K562 (cell line): Measurements from ENCODE around the gene SRPX. TPM values are rescaled to one million over a fixed set of nuclear protein-coding genes. Genes with fewer than 3 reads are reported as not detected.

Experiments used
- ATAC-seq: fragments of 200-7000 bp; cut with Tn5 transposase; 3 replicates; pipeline ENCODE4 v1.9.1; 2020; ENCODE audit warnings: moderate library complexity
- BruUV-seq: library from RNA; stranded (reverse); fragments of 400-500 nt; replicated peaks from 2 replicates; lab custom pipeline; 2021; lab: Mats Ljungman, UMichigan
- CTCF ChIA-PET: fragments of 300-600 bp; formaldehyde crosslinking; extraction: SDS; loops from one replicate; lab custom pipeline; 2021; ENCODE audit warnings: low intra/inter-chr PET ratio; lab: Yijun Ruan, JAX
- POLR2A ChIA-PET: fragments of 300-600, 350-650 bp; sonication (Branson Sonifier 250); formaldehyde crosslinking; extraction: SDS; loops from one replicate; lab custom pipeline; 2021; ENCODE audit warnings: antibody characterized with exemption, inconsistent platforms; lab: Yijun Ruan, JAX
- DNase-seq, 4 experiments: peaks; one replicate each; pipeline versions ENCODE4 v3.0.0 to v3.0.0-alpha.2; 2011 to 2018; ENCODE audit warnings: low spot score in 3 of 4, mixed read lengths in 3 of 4; ENCODE audit errors: extremely low read depth in 1 of 4
- FAIRE-seq: peaks from 2 replicates; lab custom pipeline; 2011; peaks lifted over from hg19 to GRCh38; lab: Jason Lieb, UNC
- H2AFZ ChIP-seq: 2 replicates; pipeline ENCODE4 v1.6.0; 2011; ENCODE audit warnings: low read depth, low read length, control low read depth, inconsistent platforms
- H3K27ac ChIP-seq: fragments of 200-600 bp; 3 replicates; pipeline ENCODE4 v1.8.0; 2011; ENCODE audit warnings: low read depth, mild to moderate bottlenecking, control low read depth, inconsistent platforms, low read length, moderate library complexity, mixed read lengths; ENCODE audit errors: extremely low read depth
- H3K27me3 ChIP-seq, 2 experiments: fragments of 300-600 bp in 1 of 2; 2 replicates in 1 of 2; 3 replicates in 1 of 2; pipeline versions ENCODE4 v1.6.0 to v1.8.0; 2011; ENCODE audit warnings: inconsistent platforms in 2 of 2, low read length in 2 of 2, mild to moderate bottlenecking in 1 of 2, mixed read lengths in 1 of 2, moderate library complexity in 1 of 2; ENCODE audit not compliant: control insufficient read depth in 2 of 2, insufficient read depth in 2 of 2
- H3K36me3 ChIP-seq: fragments of 300-600 bp; 3 replicates; pipeline ENCODE4 v1.8.0; 2011; ENCODE audit warnings: mild to moderate bottlenecking, low read length, inconsistent platforms; ENCODE audit not compliant: control insufficient read depth, insufficient read depth
- H3K4me1 ChIP-seq, 2 experiments: fragments of 200-600 bp in 1 of 2; replicated peaks in 1 of 2; 2 replicates in 1 of 2; 3 replicates in 1 of 2; pipeline versions ENCODE4 v1.5.1 to v1.8.0; 2011; ENCODE audit warnings: inconsistent platforms in 2 of 2, low read length in 2 of 2, mild to moderate bottlenecking in 1 of 2, mixed read lengths in 1 of 2, moderate library complexity in 1 of 2; ENCODE audit not compliant: control insufficient read depth in 2 of 2, insufficient read depth in 2 of 2
- H3K4me2 ChIP-seq: 2 replicates; pipeline ENCODE4 v1.6.1; 2011; ENCODE audit warnings: low read length, control low read depth, inconsistent platforms, mixed read lengths; ENCODE audit not compliant: insufficient read depth
- H3K4me3 ChIP-seq: fragments of 200-600 bp; sonication (generic), shearing (Covaris generic); 2 replicates; pipeline ENCODE4 v1.5.1; 2016; ENCODE audit warnings: control low read depth, inconsistent platforms
- H3K79me2 ChIP-seq: fragments of 200-600 bp; 3 replicates; pipeline ENCODE4 v1.8.0; 2011; ENCODE audit warnings: low read length, inconsistent platforms; ENCODE audit not compliant: control insufficient read depth, insufficient read depth
- H3K9ac ChIP-seq, 2 experiments: 2 replicates each; pipeline versions ENCODE4 v1.6.0 to v1.6.1; 2011; ENCODE audit warnings: low read depth in 2 of 2, low read length in 2 of 2, control low read depth in 1 of 2, inconsistent platforms in 1 of 2, mild to moderate bottlenecking in 1 of 2, mixed read lengths in 1 of 2; ENCODE audit not compliant: insufficient read depth in 1 of 2
- H3K9me1 ChIP-seq: one replicate; pipeline ENCODE4 v1.6.0; 2011; ENCODE audit warnings: inconsistent platforms, mild to moderate bottlenecking, low read length, moderate library complexity; ENCODE audit not compliant: control insufficient read depth, insufficient read depth
- H3K9me3 ChIP-seq: replicated peaks from 2 replicates; pipeline ENCODE4 v1.5.1; 2011; ENCODE audit warnings: low read depth, low read length, inconsistent platforms; ENCODE audit not compliant: control insufficient read depth, insufficient read depth
- H4K20me1 ChIP-seq: replicated peaks from 2 replicates; pipeline ENCODE4 v1.6.1; 2011; ENCODE audit warnings: low read length, inconsistent platforms, mixed read lengths; ENCODE audit not compliant: control insufficient read depth, insufficient read depth
- ZNF316 ChIP-seq: fragments of 450-650 bp; IDR thresholded peaks from 2 replicates; pipeline ENCODE4 v1.6.1; 2016
- WGBS: fragments of 100-300 bp; shearing (Covaris generic); methylation state at CpG from one replicate; pipeline ENCODE4 v1.1.6; 2016; ENCODE audit warnings: low coverage, mixed read lengths; ENCODE audit not compliant: insufficient coverage; ENCODE audit errors: missing lambda C conversion rate; 5-methylcytosine and 5-hydroxymethylcytosine counted together
- in situ Hi-C: fragments of 300-500 bp; cut with MboI; formaldehyde crosslinking; loops from 4 replicates; pipeline ENCODE4 v1.15.0; 2018; ENCODE audit warnings: inconsistent platforms, mixed read lengths
- intact Hi-C: fragments of 100-400 bp; cut with micrococcal nuclease; formaldehyde crosslinking; loops from 2 replicates; pipeline ENCODE4 v1.14.2; 2022
- polyA plus RNA-seq, 8 experiments: library from polyadenylated mRNA; depleted of rRNA in 4 of 8; stranded (reverse) in 5 of 8; unstranded in 3 of 8; fragments of >200 nt; fragmentation: Nextera tagmentation in 2 of 8; fragmentation: Illumina TruSeq in 1 of 8; extraction: Ambion mirVana in 2 of 8; extraction: Trizol in 1 of 8; gene quantifications; 2 replicates each; pipeline versions ENCODE4 v1.2.1 to v1.2.3, GENCODE V29; 2011 to 2014; ENCODE audit warnings: inconsistent platforms in 1 of 8, missing spikeins in 1 of 8
- total RNA-seq, 7 experiments: library from RNA; depleted of rRNA in 6 of 7; stranded (reverse); fragments of >200 nt in 6 of 7; fragmentation: Illumina TruSeq in 2 of 7; extraction: Trizol in 2 of 7; gene quantifications; 2 replicates each; pipeline versions ENCODE4 v1.2.1 to v1.2.3, GENCODE V29; 2011 to 2021; ENCODE audit warnings: low replicate concordance in 1 of 7
- TF ChIP-seq, protein P1 (sequence below): fragments of 250-450 bp; sonication (Bioruptor Pico); IDR thresholded peaks from 2 replicates; pipeline ENCODE4 v1.5.0; 2021; ENCODE audit warnings: mild to moderate bottlenecking, moderate library complexity

The SRPX gene
- total and polyA plus RNA-seq, 9 of the 15 experiments (the other 6 are each of a cell fraction or from before 2014, with no cell fraction given) = 0.11 to 0.77 (median 0.38) TPM; not detected in 2

DNA sequence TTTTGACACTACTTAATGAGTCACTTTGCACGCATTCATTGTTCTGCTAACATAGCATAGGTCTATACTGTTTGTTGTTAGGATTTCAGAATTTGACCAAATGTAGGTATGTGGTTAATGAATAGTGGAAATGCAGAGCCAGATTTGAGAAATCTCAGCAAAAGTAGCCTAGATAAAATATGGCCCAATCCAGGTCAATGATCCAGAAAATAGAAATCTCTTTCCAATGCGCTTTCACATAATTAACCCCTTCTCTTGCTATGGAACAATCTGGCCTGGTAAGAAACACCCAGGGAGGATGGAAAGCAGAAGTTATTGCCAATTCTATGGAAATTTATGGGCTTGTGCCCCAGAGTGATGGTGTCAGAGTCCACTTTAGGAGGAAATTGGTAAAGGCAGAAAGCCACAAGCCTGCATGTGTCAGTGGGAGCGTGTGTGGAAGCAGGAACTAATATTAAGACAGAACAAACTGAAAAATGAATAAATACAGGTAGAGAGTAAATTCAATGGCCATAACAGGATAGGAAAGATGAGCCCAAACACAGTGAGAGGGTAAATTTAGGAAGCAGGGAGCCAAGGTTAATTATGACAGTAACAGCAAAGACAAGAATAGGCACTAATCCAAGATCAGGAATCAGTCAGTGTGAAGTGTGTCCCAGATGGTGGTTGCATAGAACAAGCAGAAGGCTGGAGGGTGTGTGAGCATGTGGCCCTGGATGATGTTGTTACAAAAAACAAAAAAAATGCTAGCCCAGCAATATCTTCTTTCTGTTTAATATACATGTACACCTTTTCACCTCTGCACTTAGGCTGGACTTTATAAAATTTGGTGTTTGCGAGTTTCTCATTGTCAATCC, 111.4 kb downstream of the SRPX start:
- Histone ChIP-seq H3K36me3 (no peaks in the 10 kb centered on the region), H3K9me3 (no peaks in the 10 kb centered on the region), H3K27ac (no peak overlapping the region), H3K9me1 (no peaks in the 10 kb centered on the region), H3K4me3 (no peak overlapping the region), H3K4me2 (no peak overlapping the region)
- DNase-seq (no peak), FAIRE-seq (no peak)
- CTCF ChIA-PET = no interaction called here
- 23% methylated on average over 4 of the region's 4 CpGs for WGBS
- intact Hi-C loops = no loop called here
- TF ChIP-seq, protein P1, sequence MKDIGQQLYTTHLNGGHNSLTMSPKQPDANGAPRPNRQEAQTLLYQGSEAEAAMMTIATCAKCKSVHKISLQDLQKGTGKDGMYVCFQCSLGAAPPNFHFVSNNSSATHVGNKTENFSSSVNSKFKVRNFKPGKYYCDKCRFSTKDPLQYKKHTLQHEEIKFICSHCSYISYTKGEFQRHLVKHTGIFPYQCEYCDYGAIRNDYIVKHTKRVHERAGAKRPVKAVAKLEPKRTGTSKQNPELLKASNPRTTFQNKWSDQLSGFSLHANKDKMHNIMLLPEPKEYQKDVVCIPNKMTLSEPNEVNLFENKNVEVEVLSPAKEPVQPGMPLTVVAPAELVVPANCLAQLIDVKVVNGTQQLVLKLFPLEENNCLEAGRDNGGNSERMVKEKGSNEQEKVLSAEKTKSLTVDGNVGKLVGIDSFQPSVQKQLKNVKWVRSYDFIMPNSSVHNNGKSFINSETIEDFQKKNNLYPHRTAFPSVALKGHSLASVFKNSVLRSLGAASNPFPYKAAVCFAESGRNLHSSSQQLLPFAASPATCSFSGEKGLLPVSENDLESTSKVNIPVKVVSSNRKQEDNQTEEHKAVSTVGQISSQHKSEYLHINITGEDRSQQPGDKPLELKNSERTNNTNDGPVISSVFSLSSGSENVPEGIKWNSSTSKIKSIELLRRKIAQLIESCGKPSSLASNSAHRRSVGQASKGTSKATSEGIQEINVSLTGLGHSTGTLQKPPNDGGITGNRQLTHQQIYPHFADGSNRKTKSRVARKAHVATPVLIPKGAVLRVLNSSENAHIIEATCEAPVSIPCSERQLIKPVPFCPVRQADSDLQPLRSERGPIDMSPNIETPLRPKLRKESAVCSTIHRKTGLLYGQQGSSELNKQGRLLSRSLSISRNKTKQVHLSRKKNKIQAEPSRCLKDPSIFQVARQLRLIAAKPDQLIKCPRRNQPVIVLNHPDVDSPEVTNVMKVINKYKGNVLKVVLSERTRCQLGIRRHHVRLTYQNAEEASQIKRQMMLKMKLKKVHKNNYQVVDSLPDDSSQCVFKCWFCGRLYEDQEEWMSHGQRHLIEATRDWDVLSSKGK = no peak
- peak; percentile 23; the same call in 1 of the 2 replicates for TF ChIP-seq ZNF316
- TF ChIP-seq, all 486 proteins: peak for 1
- in situ Hi-C loops = no loop called here
- Histone ChIP-seq H4K20me1 (no peaks in the 10 kb centered on the region), H2AFZ (no peak overlapping the region), H3K79me2 (no peaks in the 10 kb centered on the region), H3K9ac (no peak overlapping the region), H3K4me1 (peaks cover 0 to 3% of the 10 kb centered on the region in 2 experiments; a peak in 2 of 5 replicates), H3K27me3 (no peaks in the 10 kb centered on the region)
- BruUV-seq = no TSS peak
- ATAC-seq = no peak
- POLR2A ChIA-PET = no interaction called here
